Measurements from ENCODE around the gene RALGAPA1. TPM values are rescaled to one million over a fixed set of nuclear protein-coding genes. Genes with fewer than 3 reads are reported as not detected.

RALGAPA1 gene
- polyA plus RNA-seq, 1 donor from 2014 or later, result 73.3 TPM

DNA sequence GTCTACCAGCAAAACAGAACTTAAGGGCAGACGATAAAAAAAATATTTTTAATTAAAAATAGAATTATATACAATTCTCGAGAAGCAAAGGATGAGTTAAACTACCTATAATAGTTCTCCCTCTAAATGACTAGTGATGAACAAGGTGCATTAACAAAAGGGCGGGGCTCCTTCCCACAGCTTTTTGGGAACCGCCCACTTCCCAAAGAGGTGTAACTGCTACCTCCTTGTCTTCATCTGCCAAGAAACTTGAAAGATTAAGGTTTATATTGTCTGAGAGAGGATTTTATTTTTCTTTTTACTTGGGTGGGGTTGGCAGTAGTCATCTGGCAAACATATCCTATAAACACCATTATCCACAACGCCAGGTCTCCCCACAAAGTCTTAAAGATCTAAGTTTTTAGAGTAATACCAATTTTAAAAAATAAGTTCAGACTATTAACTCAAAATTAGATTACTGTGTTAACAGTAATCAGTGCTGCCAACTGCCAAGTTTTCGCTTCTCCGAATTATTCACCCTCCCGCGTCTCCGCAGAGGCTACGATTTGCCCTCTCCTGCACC is 938 bp downstream of the RALGAPA1 start:
- H4K20me1 ChIP-seq (ENCODE audit: insufficient read depth), result no peaks in the 10 kb centered on the region
- H3K27me3 ChIP-seq (ENCODE audit: insufficient read depth, low read depth, low read length), result no peaks in the 10 kb centered on the region
- H3K9me2 ChIP-seq (ENCODE audit: insufficient read depth, low read length), result no peaks in the 10 kb centered on the region
- peaks cover 38% of the 10 kb centered on the region for H3K79me2 ChIP-seq (replicated peaks; ENCODE audit: insufficient read depth, low read length)
- peak overlapping the region; percentile 39 for H3K4me2 ChIP-seq (ENCODE audit: low read length)
- TF ChIP-seq TAF1 (IDR thresholded peaks at IDR 0.05; ENCODE audit: low read depth) (no peak), SMC3 (conservative IDR thresholded peaks at IDR 0.05; ENCODE audit: poor library complexity) (no peak)
- no peaks in the 10 kb centered on the region for H3K9me3 ChIP-seq (ENCODE audit: low read length)
- H3K36me3 ChIP-seq (ENCODE audit: insufficient read depth, low read length), result no peaks in the 10 kb centered on the region
- peak overlapping the region; percentile 83 for H3K9ac ChIP-seq (ENCODE audit: low read length)
- peak overlapping the region; percentile 86 for H3K27ac ChIP-seq (ENCODE audit: low read length)
- peak overlapping the region; percentile 77 for H3K4me3 ChIP-seq (ENCODE audit: low read length)
- peak overlapping the region; percentile 45 for H2AFZ ChIP-seq (ENCODE audit: low read depth, low read length)
- H3F3A ChIP-seq (ENCODE audit: insufficient read depth, low read length, poor library complexity, severe bottlenecking), result peaks cover 4% of the 10 kb centered on the region

DNA sequence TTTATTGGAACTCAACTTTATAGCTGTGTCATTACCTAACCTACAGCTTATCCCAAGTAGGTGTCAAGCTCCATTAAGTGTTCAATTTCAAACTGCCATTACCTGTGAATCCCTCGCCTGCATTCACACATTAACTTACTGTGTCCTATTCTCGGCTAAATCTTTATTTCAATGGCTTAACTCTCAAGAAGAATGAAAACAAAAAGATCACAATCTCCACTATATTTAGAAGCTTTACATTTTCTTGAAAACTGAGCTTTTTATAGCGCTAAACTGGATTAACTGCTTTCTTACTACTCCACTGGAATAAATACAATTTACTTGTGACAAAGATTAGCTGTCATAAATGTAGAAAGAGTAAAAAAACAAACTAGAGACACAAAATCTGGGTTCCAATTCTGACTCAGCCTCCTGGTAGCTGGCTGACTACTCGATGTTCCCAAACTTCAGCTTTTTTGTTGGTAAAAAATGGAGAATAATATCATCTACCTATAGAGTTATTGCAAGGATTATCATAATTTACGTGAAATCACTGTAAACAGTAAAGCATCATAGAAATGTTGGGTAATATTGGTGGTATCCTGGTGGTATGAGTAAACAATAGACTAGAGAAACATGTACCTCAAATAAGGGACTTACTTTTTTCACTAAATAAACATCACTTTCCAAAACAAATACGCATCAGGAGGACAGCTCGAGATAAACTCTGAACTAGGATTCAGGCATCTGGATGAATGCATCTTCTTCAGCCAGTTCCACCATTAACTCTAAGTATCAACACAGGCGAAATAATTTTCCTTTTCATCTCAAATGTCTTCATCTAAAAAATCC is 1.7 kb downstream of the RALGAPA1 start:
- Histone ChIP-seq H3K27me3 (ENCODE audit: insufficient read depth, low read depth, low read length) (no peaks in the 10 kb centered on the region), H3K4me3 (ENCODE audit: low read length) (peak overlapping the region; percentile 77), H3K36me3 (ENCODE audit: insufficient read depth, low read length) (no peaks in the 10 kb centered on the region), H2AFZ (ENCODE audit: low read depth, low read length) (no peak overlapping the region), H3F3A (ENCODE audit: insufficient read depth, low read length, poor library complexity, severe bottlenecking) (peaks cover 4% of the 10 kb centered on the region), H3K27ac (ENCODE audit: low read length) (no peak overlapping the region), H3K4me2 (ENCODE audit: low read length) (peak overlapping the region; percentile 39), H3K9me2 (ENCODE audit: insufficient read depth, low read length) (no peaks in the 10 kb centered on the region), H3K9ac (ENCODE audit: low read length) (no peak overlapping the region), H4K20me1 (ENCODE audit: insufficient read depth) (no peaks in the 10 kb centered on the region), H3K9me3 (ENCODE audit: low read length) (no peaks in the 10 kb centered on the region), H3K79me2 (replicated peaks; ENCODE audit: insufficient read depth, low read length) (peaks cover 38% of the 10 kb centered on the region)
- TF ChIP-seq MXI1 (conservative IDR thresholded peaks at IDR 0.05; ENCODE audit: poor library complexity, severe bottlenecking), result no peak
- no peak for TF ChIP-seq TAF1 (IDR thresholded peaks at IDR 0.05; ENCODE audit: low read depth)
- TF ChIP-seq EP300 (conservative IDR thresholded peaks at IDR 0.05; ENCODE audit: poor library complexity, severe bottlenecking), result no peak
- no peak for TF ChIP-seq POLR2AphosphoS5 (IDR thresholded peaks at IDR 0.05)
- no peak for TF ChIP-seq EZH2 (IDR thresholded peaks at IDR 0.05; ENCODE audit: borderline replicate concordance, insufficient read depth, low read length, poor library complexity, severe bottlenecking)
- no peak for TF ChIP-seq SMC3 (conservative IDR thresholded peaks at IDR 0.05; ENCODE audit: poor library complexity)
- TF ChIP-seq RAD21 (conservative IDR thresholded peaks at IDR 0.05), result no peak
- TF ChIP-seq, protein P1, sequence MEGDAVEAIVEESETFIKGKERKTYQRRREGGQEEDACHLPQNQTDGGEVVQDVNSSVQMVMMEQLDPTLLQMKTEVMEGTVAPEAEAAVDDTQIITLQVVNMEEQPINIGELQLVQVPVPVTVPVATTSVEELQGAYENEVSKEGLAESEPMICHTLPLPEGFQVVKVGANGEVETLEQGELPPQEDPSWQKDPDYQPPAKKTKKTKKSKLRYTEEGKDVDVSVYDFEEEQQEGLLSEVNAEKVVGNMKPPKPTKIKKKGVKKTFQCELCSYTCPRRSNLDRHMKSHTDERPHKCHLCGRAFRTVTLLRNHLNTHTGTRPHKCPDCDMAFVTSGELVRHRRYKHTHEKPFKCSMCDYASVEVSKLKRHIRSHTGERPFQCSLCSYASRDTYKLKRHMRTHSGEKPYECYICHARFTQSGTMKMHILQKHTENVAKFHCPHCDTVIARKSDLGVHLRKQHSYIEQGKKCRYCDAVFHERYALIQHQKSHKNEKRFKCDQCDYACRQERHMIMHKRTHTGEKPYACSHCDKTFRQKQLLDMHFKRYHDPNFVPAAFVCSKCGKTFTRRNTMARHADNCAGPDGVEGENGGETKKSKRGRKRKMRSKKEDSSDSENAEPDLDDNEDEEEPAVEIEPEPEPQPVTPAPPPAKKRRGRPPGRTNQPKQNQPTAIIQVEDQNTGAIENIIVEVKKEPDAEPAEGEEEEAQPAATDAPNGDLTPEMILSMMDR (IDR thresholded peaks at IDR 0.05; ENCODE audit: poor library complexity, severe bottlenecking), result no peak
- TF ChIP-seq, protein P2, sequence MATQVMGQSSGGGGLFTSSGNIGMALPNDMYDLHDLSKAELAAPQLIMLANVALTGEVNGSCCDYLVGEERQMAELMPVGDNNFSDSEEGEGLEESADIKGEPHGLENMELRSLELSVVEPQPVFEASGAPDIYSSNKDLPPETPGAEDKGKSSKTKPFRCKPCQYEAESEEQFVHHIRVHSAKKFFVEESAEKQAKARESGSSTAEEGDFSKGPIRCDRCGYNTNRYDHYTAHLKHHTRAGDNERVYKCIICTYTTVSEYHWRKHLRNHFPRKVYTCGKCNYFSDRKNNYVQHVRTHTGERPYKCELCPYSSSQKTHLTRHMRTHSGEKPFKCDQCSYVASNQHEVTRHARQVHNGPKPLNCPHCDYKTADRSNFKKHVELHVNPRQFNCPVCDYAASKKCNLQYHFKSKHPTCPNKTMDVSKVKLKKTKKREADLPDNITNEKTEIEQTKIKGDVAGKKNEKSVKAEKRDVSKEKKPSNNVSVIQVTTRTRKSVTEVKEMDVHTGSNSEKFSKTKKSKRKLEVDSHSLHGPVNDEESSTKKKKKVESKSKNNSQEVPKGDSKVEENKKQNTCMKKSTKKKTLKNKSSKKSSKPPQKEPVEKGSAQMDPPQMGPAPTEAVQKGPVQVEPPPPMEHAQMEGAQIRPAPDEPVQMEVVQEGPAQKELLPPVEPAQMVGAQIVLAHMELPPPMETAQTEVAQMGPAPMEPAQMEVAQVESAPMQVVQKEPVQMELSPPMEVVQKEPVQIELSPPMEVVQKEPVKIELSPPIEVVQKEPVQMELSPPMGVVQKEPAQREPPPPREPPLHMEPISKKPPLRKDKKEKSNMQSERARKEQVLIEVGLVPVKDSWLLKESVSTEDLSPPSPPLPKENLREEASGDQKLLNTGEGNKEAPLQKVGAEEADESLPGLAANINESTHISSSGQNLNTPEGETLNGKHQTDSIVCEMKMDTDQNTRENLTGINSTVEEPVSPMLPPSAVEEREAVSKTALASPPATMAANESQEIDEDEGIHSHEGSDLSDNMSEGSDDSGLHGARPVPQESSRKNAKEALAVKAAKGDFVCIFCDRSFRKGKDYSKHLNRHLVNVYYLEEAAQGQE (IDR thresholded peaks at IDR 0.05; ENCODE audit: borderline replicate concordance), result no peak

All from neural cell (in vitro differentiated cells).